Left lung (tissue), 10 donors: ENCODE data around the gene BAIAP2L1. TPM values are rescaled to one million over a fixed set of nuclear protein-coding genes. Genes with fewer than 3 reads are reported as not detected.

Source experiments
- ATAC-seq: fragments of 200-7000 bp; cut with Tn5 transposase; one replicate; pipeline ENCODE4 v1.9.1; 2020; ENCODE audit warnings: moderate library complexity
- DNase-seq, 4 donors: peaks; one replicate each; pipeline ENCODE4 v3.0.0-alpha.2; 2013 to 2020
- H3K27ac ChIP-seq, 2 donors: fragments of 200-600 bp; sonication (generic) in 1 of 2; one replicate each; pipeline versions ENCODE4 v1.5.0 to v1.8.0; 2020 to 2021
- H3K27me3 ChIP-seq, 2 donors: fragments of 200-600 bp; sonication (generic) in 1 of 2; one replicate each; pipeline versions ENCODE4 v1.5.0 to v1.8.0; 2020 to 2021
- H3K36me3 ChIP-seq, 2 donors: fragments of 200-600 bp; sonication (generic) in 1 of 2; one replicate each; pipeline versions ENCODE4 v1.5.0 to v1.8.0; 2020 to 2021
- H3K4me1 ChIP-seq, 2 donors: fragments of 200-600 bp; one replicate each; pipeline ENCODE4 v1.8.0; 2021
- H3K4me3 ChIP-seq, 2 donors: fragments of 200-600 bp; sonication (generic) in 1 of 2; one replicate each; pipeline versions ENCODE4 v1.5.0 to v1.8.0; 2020 to 2021; ENCODE audit warnings: mild to moderate bottlenecking in 1 of 2
- H3K9me3 ChIP-seq, 2 donors: fragments of 200-600 bp; sonication (generic) in 1 of 2; one replicate each; pipeline versions ENCODE4 v1.5.0 to v1.8.0; 2020 to 2021
- CTCF ChIP-seq, 2 donors: fragments of 200-600 bp; sonication (generic) in 1 of 2; IDR thresholded peaks; one replicate each; pipeline versions ENCODE4 v1.5.0 to v1.8.0; 2021; ENCODE audit warnings: antibody characterized with exemption in 2 of 2
- intact Hi-C, 2 donors: fragments of 100-400 bp; cut with DNase I; formaldehyde crosslinking; loops; one replicate each; pipeline versions ENCODE4 v1.11.2 to v1.14.2; 2022
- polyA plus RNA-seq, 6 donors: library from polyadenylated mRNA; unstranded; fragments of 120-200 nt; gene quantifications; one replicate each; pipeline ENCODE4 v1.2.1, GENCODE V29; 2013; ENCODE audit not compliant: insufficient read length in 6 of 6
- total RNA-seq, 2 donors: library from RNA; stranded (reverse); fragmentation: NEBNext Ultra II Directional; extraction: Animal tissue kit (Norgen Biotek cat#: 25700); gene quantifications; one replicate each; pipeline ENCODE4 v1.2.1, GENCODE V29; 2021
- donor health status: DM: no; HTN: yes; CAD: no.
- donor health status: DM: no; HTN: no; CAD: no.

The BAIAP2L1 gene
- total and polyA plus RNA-seq, 8 donors, result 16.6 to 31.8 (median 20.9) TPM

DNA sequence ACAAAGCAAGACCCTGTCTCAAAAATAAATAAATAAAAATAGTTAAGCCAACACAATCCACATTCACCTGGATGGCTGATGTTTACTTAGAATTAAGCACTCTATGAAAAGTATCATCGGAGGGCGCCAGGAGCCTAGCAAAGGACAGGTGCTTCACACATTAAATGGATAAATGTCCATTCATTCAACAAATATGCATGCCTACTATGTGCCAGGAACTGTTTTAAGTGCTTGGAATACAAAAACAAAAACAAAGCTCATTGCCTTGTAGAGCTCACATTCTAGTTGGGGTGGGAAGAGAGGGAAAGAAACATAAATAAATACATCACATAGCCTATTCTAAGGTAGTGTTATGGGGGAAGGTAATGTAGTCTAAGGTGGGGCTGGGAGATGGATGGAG is 4.1 kb downstream of the BAIAP2L1 start:
- H3K4me1 ChIP-seq, result peaks cover 0 to 12% of the 10 kb centered on the region in 2 donors
- DNase-seq (no peak), ATAC-seq (no peak)
- no peak overlapping the region for H3K27ac ChIP-seq
- H3K27me3 ChIP-seq, result peaks cover 0 to 33% of the 10 kb centered on the region in 2 donors
- intact Hi-C loops, result no loop called here
- no peak overlapping the region for H3K4me3 ChIP-seq
- H3K36me3 ChIP-seq, result no peaks in the 10 kb centered on the region
- no peak for TF ChIP-seq CTCF (IDR thresholded peaks at IDR 0.05)
- H3K9me3 ChIP-seq, result no peaks in the 10 kb centered on the region

GRCh38 chr7:98395951-98396350 is 4.9 kb downstream of the BAIAP2L1 start:
- ATAC-seq (no peak), DNase-seq (no peak)
- Histone ChIP-seq H3K36me3 (no peaks in the 10 kb centered on the region), H3K27ac (no peak overlapping the region), H3K4me3 (no peak overlapping the region), H3K9me3 (no peaks in the 10 kb centered on the region), H3K4me1 (peaks cover 0 to 5% of the 10 kb centered on the region in 2 donors), H3K27me3 (peaks cover 0 to 24% of the 10 kb centered on the region in 2 donors)
- TF ChIP-seq CTCF (IDR thresholded peaks at IDR 0.05), result no peak
- intact Hi-C loops, result no loop called here

- no peak for ATAC-seq
- intact Hi-C loops, result no loop called here
- Histone ChIP-seq H3K27ac (no peak overlapping the region), H3K4me3 (no peak overlapping the region), H3K36me3 (no peaks in the 10 kb centered on the region), H3K4me1 (peaks cover 0 to under 1% of the 10 kb centered on the region in 2 donors), H3K27me3 (peaks cover 0 to 20% of the 10 kb centered on the region in 2 donors), H3K9me3 (no peaks in the 10 kb centered on the region)
- no peak for DNase-seq
- no peak for TF ChIP-seq CTCF (IDR thresholded peaks at IDR 0.05)
Observed at GRCh38 chr7:98395481-98395880, 5.4 kb downstream of the BAIAP2L1 start.

GRCh38 chr7:98394377-98394836 is 6.5 kb downstream of the BAIAP2L1 start:
- DNase-seq, result no peak
- Histone ChIP-seq H3K4me1 (no peaks in the 10 kb centered on the region), H3K36me3 (no peaks in the 10 kb centered on the region), H3K27me3 (peaks cover 0 to 13% of the 10 kb centered on the region in 2 donors), H3K27ac (peak overlapping the region in 1 of 2 donors; percentile 3), H3K4me3 (no peak overlapping the region), H3K9me3 (no peaks in the 10 kb centered on the region)
- ATAC-seq, result peak; percentile 33
- no peak for TF ChIP-seq CTCF (IDR thresholded peaks at IDR 0.05)
- intact Hi-C loops, result no loop called here

- Histone ChIP-seq H3K4me3 (no peak overlapping the region), H3K9me3 (no peaks in the 10 kb centered on the region), H3K36me3 (no peaks in the 10 kb centered on the region), H3K27me3 (no peaks in the 10 kb centered on the region), H3K4me1 (no peaks in the 10 kb centered on the region), H3K27ac (no peak overlapping the region)
- DNase-seq (no peak), ATAC-seq (no peak)
- no peak for TF ChIP-seq CTCF (IDR thresholded peaks at IDR 0.05)
- intact Hi-C loops, result no loop called here
Observed at GRCh38 chr7:98387544-98388226, 13.2 kb downstream of the BAIAP2L1 start.
